GM12875 (cell line): Measurements from ENCODE around the gene CRIP2.

Source experiments
- H3K4me3 ChIP-seq: one replicate; pipeline ENCODE4 v1.5.1; 2011; ENCODE audit warnings: low read depth, low read length, control low read depth
- CTCF ChIP-seq: IDR thresholded peaks from 2 replicates; pipeline ENCODE4 v1.5.1; 2011; ENCODE audit warnings: low read depth, mild to moderate bottlenecking, control low read depth, inconsistent platforms, low read length, moderate library complexity, borderline replicate concordance; ENCODE audit not compliant: insufficient read depth

CRIP2 gene

GRCh38 chr14:105528586-105529318, 54.1 kb downstream of the CRIP2 start:
- no peak for TF ChIP-seq CTCF
- peak overlapping the region; percentile 55 for H3K4me3 ChIP-seq

- no peak for TF ChIP-seq CTCF
- no peak overlapping the region for H3K4me3 ChIP-seq
These were observed 54.6 kb downstream of the CRIP2 start for GRCh38 chr14:105529319-105529568.
